HepG2 (cell line): ENCODE measurements around the gene DBNDD2. TPM values are rescaled to one million over a fixed set of nuclear protein-coding genes. Genes with fewer than 3 reads are reported as not detected.
A peak's percentile ranks its signal among the peaks of the same experiment; 100 is the strongest.

Experiments
- KDM3A ChIP-seq: IDR thresholded peaks from 2 replicates; pipeline ENCODE4 v1.6.1; 2018; ENCODE audit warnings: low read depth, missing compliant biosample characterization
- KDM5A ChIP-seq: fragments of 200-600 bp; sonication (generic); IDR thresholded peaks from 2 replicates; pipeline ENCODE4 v1.7.0; 2018; ENCODE audit warnings: antibody characterized with exemption, mild to moderate bottlenecking, low read length, borderline replicate concordance
- KLF11 ChIP-seq: IDR thresholded peaks from 2 replicates; pipeline ENCODE4 v1.6.1; 2016; ENCODE audit warnings: missing compliant biosample characterization
- MBD4 ChIP-seq: IDR thresholded peaks from 2 replicates; pipeline ENCODE4 v1.6.1; 2012; ENCODE audit warnings: low read length, inconsistent platforms, borderline replicate concordance
- SP140L ChIP-seq: sonication (generic); formaldehyde crosslinking; IDR thresholded peaks from 2 replicates; pipeline ENCODE4 v1.4.0; 2020; ENCODE audit warnings: missing genetic modification reagents, borderline replicate concordance
- TEAD2 ChIP-seq: sonication (generic); formaldehyde crosslinking; IDR thresholded peaks from 2 replicates; pipeline ENCODE4 v1.9.0; 2021; ENCODE audit warnings: missing genetic modification reagents
- ZBTB21 ChIP-seq: sonication (generic); formaldehyde crosslinking; IDR thresholded peaks from 2 replicates; pipeline ENCODE4 v1.4.0; 2020; ENCODE audit warnings: missing genetic modification reagents
- ZNF317 ChIP-seq: sonication (generic); formaldehyde crosslinking; IDR thresholded peaks from 2 replicates; pipeline ENCODE4 v1.5.0; 2020; ENCODE audit warnings: mild to moderate bottlenecking, missing genetic modification reagents
- ZNF326 ChIP-seq: sonication (generic); formaldehyde crosslinking; IDR thresholded peaks from 2 replicates; pipeline ENCODE4 v1.4.0; 2020; ENCODE audit warnings: missing genetic modification reagents, borderline replicate concordance
- ZNF460 ChIP-seq: sonication (generic); formaldehyde crosslinking; IDR thresholded peaks from 2 replicates; pipeline ENCODE4 v1.5.1; 2020; ENCODE audit warnings: missing genetic modification reagents, mild to moderate bottlenecking, borderline replicate concordance
- ZNF564 ChIP-seq: sonication (generic); formaldehyde crosslinking; IDR thresholded peaks from 2 replicates; pipeline ENCODE4 v1.8.1; 2023; ENCODE audit warnings: mild to moderate bottlenecking, missing genetic modification reagents
- ZNF841 ChIP-seq: sonication (generic); formaldehyde crosslinking; IDR thresholded peaks from 2 replicates; pipeline ENCODE4 v1.8.1; 2023; ENCODE audit warnings: missing genetic modification reagents, borderline replicate concordance
- polyA plus RNA-seq, 8 experiments: library from polyadenylated mRNA; depleted of rRNA in 3 of 8; stranded (reverse) in 7 of 8; unstranded in 1 of 8; fragments of >200 nt; fragmentation: Illumina TruSeq in 4 of 8; extraction: Trizol in 4 of 8; gene quantifications; 2 replicates each; pipeline versions ENCODE4 v1.2.1 to v1.2.3, GENCODE V29; 2011 to 2016; ENCODE audit warnings: low read depth in 4 of 8, missing spikeins in 1 of 8, mixed read lengths in 1 of 8; ENCODE audit not compliant: insufficient read depth in 1 of 8
- total RNA-seq, 5 experiments: library from RNA; depleted of rRNA; stranded (reverse); fragments of >200 nt; fragmentation: Illumina TruSeq; extraction: Trizol; gene quantifications; 2 replicates each; pipeline ENCODE4 v1.2.3, GENCODE V29; 2016; ENCODE audit warnings: low read depth in 1 of 5
- TF ChIP-seq, protein P1 (sequence below), 2 experiments: sonication (generic) in 1 of 2; formaldehyde crosslinking in 1 of 2; IDR thresholded peaks; 2 replicates each; pipeline versions ENCODE4 v1.6.1 to v1.9.0; 2014 to 2022; ENCODE audit warnings: antibody characterized with exemption in 1 of 2, borderline replicate concordance in 1 of 2, inconsistent platforms in 1 of 2, low read depth in 1 of 2, missing genetic modification reagents in 1 of 2
- TF ChIP-seq, protein P2 (sequence below): sonication (generic); formaldehyde crosslinking; IDR thresholded peaks from 2 replicates; pipeline ENCODE4 v1.5.1; 2020; ENCODE audit warnings: mild to moderate bottlenecking, missing genetic modification reagents, moderate library complexity
- TF ChIP-seq, protein P3 (sequence below): sonication (generic); formaldehyde crosslinking; IDR thresholded peaks from 2 replicates; pipeline ENCODE4 v1.4.0; 2020; ENCODE audit warnings: missing genetic modification reagents, borderline replicate concordance
- TF ChIP-seq, protein P4 (sequence below): sonication (generic); formaldehyde crosslinking; IDR thresholded peaks from 2 replicates; pipeline ENCODE4 v1.4.0; 2020; ENCODE audit warnings: mild to moderate bottlenecking, missing genetic modification reagents

Gene DBNDD2
- total and polyA plus RNA-seq, 2 of the 13 experiments (the other 11 are each of a cell fraction or from before 2014, with no cell fraction given) = 16.7 to 47.6 TPM

DNA sequence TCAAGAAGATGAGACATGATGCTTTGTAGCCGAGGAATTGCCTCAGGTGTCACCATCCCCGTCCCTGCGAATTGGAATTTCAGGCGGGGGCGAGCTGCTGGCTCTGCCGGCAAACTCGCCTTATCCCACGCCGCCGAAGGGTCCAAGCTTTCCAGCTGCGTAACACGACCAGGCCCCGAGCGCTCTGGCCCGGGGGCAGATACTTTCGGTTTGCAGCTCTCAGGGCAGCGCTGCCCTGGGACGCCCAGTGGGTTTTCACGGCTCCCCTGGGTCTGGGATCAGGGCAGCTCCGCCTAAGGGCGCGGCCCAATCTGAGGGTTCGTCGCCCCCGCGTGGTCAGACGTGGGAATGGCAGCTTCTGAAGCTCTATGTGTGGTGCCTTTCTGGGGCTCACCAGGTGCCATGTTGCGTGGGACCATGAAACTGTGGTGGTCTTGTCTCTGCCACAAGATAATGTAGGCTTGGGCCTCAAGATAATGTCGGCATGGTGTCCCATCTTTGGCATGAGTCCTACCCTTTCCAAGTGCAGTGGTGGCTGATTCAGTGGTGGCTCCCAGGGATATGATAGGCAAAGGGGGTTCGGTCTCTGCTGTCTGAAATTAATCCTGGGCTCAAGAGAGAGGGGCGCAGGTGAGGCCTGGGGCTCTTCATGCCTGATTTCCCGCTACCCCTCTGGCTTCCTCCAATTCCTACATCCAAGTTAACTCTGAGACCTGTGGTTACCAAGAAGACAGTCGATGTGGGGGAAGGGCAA, 28.8 kb downstream of the DBNDD2 start (continued):
- TF ChIP-seq, protein P1, sequence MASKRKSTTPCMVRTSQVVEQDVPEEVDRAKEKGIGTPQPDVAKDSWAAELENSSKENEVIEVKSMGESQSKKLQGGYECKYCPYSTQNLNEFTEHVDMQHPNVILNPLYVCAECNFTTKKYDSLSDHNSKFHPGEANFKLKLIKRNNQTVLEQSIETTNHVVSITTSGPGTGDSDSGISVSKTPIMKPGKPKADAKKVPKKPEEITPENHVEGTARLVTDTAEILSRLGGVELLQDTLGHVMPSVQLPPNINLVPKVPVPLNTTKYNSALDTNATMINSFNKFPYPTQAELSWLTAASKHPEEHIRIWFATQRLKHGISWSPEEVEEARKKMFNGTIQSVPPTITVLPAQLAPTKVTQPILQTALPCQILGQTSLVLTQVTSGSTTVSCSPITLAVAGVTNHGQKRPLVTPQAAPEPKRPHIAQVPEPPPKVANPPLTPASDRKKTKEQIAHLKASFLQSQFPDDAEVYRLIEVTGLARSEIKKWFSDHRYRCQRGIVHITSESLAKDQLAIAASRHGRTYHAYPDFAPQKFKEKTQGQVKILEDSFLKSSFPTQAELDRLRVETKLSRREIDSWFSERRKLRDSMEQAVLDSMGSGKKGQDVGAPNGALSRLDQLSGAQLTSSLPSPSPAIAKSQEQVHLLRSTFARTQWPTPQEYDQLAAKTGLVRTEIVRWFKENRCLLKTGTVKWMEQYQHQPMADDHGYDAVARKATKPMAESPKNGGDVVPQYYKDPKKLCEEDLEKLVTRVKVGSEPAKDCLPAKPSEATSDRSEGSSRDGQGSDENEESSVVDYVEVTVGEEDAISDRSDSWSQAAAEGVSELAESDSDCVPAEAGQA (IDR thresholded peaks at IDR 0.05; ENCODE audit: low read depth) = 0 out of 2 replicates have a peak, but pooled peaks have one; percentile 24
- TF ChIP-seq, protein P1 (CRISPR knock-in tag; IDR thresholded peaks at IDR 0.05; ENCODE audit: borderline replicate concordance) = no peak
- TF ChIP-seq, protein P2, sequence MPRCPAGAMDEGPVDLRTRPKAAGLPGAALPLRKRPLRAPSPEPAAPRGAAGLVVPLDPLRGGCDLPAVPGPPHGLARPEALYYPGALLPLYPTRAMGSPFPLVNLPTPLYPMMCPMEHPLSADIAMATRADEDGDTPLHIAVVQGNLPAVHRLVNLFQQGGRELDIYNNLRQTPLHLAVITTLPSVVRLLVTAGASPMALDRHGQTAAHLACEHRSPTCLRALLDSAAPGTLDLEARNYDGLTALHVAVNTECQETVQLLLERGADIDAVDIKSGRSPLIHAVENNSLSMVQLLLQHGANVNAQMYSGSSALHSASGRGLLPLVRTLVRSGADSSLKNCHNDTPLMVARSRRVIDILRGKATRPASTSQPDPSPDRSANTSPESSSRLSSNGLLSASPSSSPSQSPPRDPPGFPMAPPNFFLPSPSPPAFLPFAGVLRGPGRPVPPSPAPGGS (CRISPR knock-in tag) = peak; percentile 89
- TF ChIP-seq KDM5A (no peak), MBD4 (no peak), KDM3A (CRISPR knock-in tag) (peak; percentile 95), ZNF841 (no peak), TEAD2 (no peak), SP140L (0 out of 2 replicates have a peak, but pooled peaks have one; percentile 72), ZNF460 (CRISPR knock-in tag) (no peak), ZNF317 (CRISPR knock-in tag) (peak; percentile 60), KLF11 (CRISPR knock-in tag) (0 out of 2 replicates have a peak, but pooled peaks have one; percentile 84), ZNF326 (CRISPR knock-in tag) (no peak; the same call in 1 of the 2 replicates), ZBTB21 (CRISPR knock-in tag) (no peak; the same call in 1 of the 2 replicates), ZNF564 (CRISPR knock-in tag) (0 out of 2 replicates have a peak, but pooled peaks have one; percentile 63)
- TF ChIP-seq, protein P3, sequence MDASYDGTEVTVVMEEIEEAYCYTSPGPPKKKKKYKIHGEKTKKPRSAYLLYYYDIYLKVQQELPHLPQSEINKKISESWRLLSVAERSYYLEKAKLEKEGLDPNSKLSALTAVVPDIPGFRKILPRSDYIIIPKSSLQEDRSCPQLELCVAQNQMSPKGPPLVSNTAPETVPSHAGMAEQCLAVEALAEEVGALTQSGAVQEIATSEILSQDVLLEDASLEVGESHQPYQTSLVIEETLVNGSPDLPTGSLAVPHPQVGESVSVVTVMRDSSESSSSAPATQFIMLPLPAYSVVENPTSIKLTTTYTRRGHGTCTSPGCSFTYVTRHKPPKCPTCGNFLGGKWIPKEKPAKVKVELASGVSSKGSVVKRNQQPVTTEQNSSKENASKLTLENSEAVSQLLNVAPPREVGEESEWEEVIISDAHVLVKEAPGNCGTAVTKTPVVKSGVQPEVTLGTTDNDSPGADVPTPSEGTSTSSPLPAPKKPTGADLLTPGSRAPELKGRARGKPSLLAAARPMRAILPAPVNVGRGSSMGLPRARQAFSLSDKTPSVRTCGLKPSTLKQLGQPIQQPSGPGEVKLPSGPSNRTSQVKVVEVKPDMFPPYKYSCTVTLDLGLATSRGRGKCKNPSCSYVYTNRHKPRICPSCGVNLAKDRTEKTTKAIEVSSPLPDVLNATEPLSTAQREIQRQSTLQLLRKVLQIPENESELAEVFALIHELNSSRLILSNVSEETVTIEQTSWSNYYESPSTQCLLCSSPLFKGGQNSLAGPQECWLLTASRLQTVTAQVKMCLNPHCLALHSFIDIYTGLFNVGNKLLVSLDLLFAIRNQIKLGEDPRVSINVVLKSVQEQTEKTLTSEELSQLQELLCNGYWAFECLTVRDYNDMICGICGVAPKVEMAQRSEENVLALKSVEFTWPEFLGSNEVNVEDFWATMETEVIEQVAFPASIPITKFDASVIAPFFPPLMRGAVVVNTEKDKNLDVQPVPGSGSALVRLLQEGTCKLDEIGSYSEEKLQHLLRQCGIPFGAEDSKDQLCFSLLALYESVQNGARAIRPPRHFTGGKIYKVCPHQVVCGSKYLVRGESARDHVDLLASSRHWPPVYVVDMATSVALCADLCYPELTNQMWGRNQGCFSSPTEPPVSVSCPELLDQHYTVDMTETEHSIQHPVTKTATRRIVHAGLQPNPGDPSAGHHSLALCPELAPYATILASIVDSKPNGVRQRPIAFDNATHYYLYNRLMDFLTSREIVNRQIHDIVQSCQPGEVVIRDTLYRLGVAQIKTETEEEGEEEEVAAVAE (CRISPR knock-in tag) = peak; percentile 75
- TF ChIP-seq, protein P4, sequence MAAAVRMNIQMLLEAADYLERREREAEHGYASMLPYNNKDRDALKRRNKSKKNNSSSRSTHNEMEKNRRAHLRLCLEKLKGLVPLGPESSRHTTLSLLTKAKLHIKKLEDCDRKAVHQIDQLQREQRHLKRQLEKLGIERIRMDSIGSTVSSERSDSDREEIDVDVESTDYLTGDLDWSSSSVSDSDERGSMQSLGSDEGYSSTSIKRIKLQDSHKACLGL (CRISPR knock-in tag) = no peak
